ENCODE results near the gene HPS4. TPM values are rescaled to one million over a fixed set of nuclear protein-coding genes. Genes with fewer than 3 reads are reported as not detected.
"Not testable (repeated sequence)": the region's sequence is repeated elsewhere in the genome, so short reads cannot be mapped to it uniquely, and the experiment has no call there.

Gene HPS4
- total RNA-seq (ENCODE audit: low replicate concordance), result 38.1 and 46.1 TPM in 2 replicates
- long read RNA-seq, full-length matches to known transcripts, result 14 of 50 reads
- long read RNA-seq, partial matches to known transcripts, result 19 of 50 reads
- long read RNA-seq, other reads (novel, unspliced or antisense), result 17 of 50 reads

DNA sequence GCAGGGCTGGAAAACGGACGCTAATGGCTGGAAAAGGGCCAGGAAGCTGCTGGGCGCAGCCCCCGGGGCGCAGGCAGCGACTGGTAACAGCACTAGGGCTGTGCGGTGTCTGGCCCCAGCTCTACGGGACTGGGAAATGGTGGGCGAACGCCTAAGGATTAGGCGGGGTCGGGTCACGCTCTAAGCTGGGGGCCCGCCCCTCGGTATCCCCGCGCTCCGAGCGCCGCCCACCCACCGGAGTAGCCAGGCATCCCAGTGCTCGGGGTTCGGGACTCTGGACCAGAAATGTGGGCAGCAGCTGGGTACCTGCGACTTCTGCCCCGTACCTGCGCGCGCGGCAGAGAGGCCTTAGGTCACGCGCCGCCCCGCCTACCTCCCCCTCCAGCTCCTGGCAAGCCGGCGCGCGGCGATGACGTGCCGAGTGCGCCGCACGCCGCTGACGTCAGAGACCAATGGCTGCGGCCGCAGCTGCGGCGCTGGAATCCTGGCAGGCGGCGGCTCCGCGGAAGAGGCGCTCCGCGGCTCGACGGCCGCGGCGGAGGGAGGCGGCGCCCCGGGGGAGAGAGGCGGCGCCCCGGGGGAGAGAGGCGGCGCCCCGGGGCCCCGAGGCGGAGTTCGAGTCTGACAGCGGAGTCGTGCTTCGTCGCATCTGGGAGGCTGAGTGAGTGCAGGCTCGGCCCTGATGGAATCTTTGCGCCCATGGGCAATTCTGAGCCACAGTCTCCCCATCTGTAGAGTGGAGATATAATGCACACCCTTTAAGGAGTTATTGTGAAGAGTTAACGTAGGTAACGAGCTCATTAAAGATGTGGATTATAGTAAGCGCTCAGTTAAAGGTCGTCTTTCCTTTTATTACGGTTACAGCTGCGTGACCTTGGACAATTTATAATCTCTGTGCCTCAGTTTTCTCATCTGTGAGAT, at the start of gene HPS4, which contains the start of gene SRRD:
HPS4 (minus strand) TSS at position 345 of the 921 bp plus-strand sequence. CDS start 2,021 bp downstream, outside the sequence.
SRRD (plus strand) TSS at position 439 of the 921 bp plus-strand sequence; CDS start at position 453, 14 bp downstream.
- no peaks in the 10 kb centered on the region for H3K9me3 Mint-ChIP-seq
- TF ChIP-seq CTCF (conservative IDR thresholded peaks at IDR 0.05), result no peak
- H3K4me1 Mint-ChIP-seq (ENCODE audit: unreplicated experiment), result peaks cover 44% of the 10 kb centered on the region
- H3K27ac Mint-ChIP-seq, result peak within 1 kb of the TSS; percentile 96
- DNase-seq (ENCODE audit: extremely low spot score, unreplicated experiment), result peak; percentile 94
- no peaks in the 10 kb centered on the region for H3K27me3 Mint-ChIP-seq
- H3K4me3 Mint-ChIP-seq, result peak within 1 kb of the TSS; percentile 97
- H3K36me3 Mint-ChIP-seq, result peaks cover 6% of the 10 kb centered on the region

DNA sequence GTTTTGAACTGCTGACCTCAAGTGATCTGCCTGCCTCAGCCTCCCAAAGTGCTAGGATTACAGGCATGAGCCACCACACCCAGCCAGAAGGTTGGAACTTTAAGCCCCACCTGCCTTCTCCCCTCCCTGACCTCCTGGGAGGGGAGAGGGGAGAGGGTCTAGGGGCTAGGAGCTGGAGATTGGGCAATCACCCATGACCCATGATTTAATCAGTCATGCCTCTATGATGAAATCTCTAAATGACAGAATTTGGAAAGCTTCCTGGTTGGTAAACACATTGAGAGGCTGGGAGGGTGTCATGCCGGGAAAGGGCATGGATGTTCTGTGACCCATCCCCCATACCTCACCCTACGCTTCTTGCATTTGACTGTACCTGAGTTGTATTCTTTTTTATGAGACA, 45.8 kb upstream of the HPS4 start:
- TF ChIP-seq CTCF (conservative IDR thresholded peaks at IDR 0.05), result no peak
- H3K4me1 Mint-ChIP-seq (ENCODE audit: unreplicated experiment), result no peaks in the 10 kb centered on the region
- no peak for DNase-seq (ENCODE audit: extremely low spot score, unreplicated experiment)
- no peaks in the 10 kb centered on the region for H3K36me3 Mint-ChIP-seq
- no peak overlapping the region for H3K27ac Mint-ChIP-seq
- no peak overlapping the region for H3K4me3 Mint-ChIP-seq
- H3K9me3 Mint-ChIP-seq, result no peaks in the 10 kb centered on the region
- no peaks in the 10 kb centered on the region for H3K27me3 Mint-ChIP-seq

- not testable (repeated sequence) for H3K9me3 Mint-ChIP-seq; H3K27ac Mint-ChIP-seq; H3K36me3 Mint-ChIP-seq; H3K27me3 Mint-ChIP-seq; H3K4me3 Mint-ChIP-seq; DNase-seq (ENCODE audit: extremely low spot score, unreplicated experiment); H3K4me1 Mint-ChIP-seq (ENCODE audit: unreplicated experiment)
Observed at GRCh38 chr22:26528518-26528917, 44.9 kb upstream of the HPS4 start.

DNA sequence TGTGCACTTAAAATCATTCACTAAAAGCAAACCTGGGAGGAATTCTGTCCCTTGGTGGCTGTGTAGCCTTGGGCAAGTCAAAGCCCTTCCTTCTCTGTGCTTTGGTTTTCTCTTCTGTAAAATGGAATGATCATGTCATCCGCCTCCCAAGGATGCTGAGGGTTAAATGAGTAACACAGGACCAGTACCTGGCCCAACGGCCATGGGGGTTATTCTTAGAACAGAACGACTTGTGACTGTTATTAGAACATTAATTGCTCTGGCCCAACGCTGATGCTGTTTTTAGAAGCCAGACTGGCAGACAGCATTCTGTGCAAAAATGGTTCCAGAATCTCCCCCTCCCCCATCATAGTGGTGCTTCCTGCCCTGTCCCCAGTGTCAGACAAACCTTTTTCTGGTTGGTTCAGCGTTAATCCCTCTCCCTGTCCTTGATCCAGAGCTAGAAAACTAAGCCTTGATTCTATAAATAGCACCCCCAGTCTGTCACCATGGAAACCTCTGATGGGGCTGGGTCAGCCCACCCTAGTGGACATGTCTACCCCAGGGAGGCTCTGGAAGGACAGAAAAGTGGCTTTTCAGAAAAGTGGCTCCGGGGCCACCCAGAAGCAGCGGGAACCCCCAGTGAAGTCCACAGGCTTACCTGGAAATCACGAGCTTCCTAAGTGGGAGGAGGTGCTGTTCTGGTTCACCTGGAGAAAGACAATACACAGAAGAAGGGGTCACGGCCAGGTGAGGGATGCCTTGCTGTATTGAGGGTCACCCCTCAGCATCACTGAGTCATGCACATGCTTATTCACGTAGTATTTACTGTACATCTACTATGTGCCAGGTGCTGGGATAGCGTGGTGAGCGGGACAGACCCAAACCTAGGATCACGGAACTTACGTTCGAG, 44.2 kb upstream of the HPS4 start:
- Mint-ChIP-seq H3K4me3 (no peak overlapping the region), H3K4me1 (ENCODE audit: unreplicated experiment) (no peaks in the 10 kb centered on the region), H3K27me3 (no peaks in the 10 kb centered on the region), H3K9me3 (no peaks in the 10 kb centered on the region), H3K27ac (no peak overlapping the region), H3K36me3 (no peaks in the 10 kb centered on the region)
- DNase-seq (ENCODE audit: extremely low spot score, unreplicated experiment), result no peak
- no peak for TF ChIP-seq CTCF (conservative IDR thresholded peaks at IDR 0.05)

DNA sequence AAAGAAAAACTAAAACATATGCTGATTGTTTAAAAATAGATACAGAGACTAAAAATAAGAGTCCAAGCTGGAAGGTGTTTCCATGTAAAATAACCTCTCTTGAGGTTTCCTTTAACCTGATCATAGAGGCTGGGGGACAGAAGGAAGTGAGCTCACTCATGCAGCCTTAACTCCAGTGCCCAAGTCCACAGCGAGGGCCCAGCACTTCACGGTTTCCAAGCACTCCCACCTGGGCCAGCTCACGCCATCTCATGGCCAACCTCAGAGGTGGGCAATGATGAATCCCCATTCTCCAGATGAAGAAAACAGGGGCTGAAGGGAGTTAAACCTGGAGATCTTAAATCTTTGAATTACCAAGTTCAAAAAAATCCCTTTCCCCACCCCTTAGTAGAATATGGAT, 43.6 kb upstream of the HPS4 start:
- no peak for DNase-seq (ENCODE audit: extremely low spot score, unreplicated experiment)
- no peaks in the 10 kb centered on the region for H3K9me3 Mint-ChIP-seq
- no peaks in the 10 kb centered on the region for H3K36me3 Mint-ChIP-seq
- H3K4me1 Mint-ChIP-seq (ENCODE audit: unreplicated experiment), result no peaks in the 10 kb centered on the region
- TF ChIP-seq CTCF (conservative IDR thresholded peaks at IDR 0.05), result no peak
- no peak overlapping the region for H3K4me3 Mint-ChIP-seq
- no peak overlapping the region for H3K27ac Mint-ChIP-seq
- no peaks in the 10 kb centered on the region for H3K27me3 Mint-ChIP-seq

Measured in type B pancreatic cell (in vitro differentiated cells).